ENCODE results near the gene GTF2A1L. TPM values are rescaled to one million over a fixed set of nuclear protein-coding genes. Genes with fewer than 3 reads are reported as not detected.
"Not testable (repeated sequence)": the region's sequence is repeated elsewhere in the genome, so short reads cannot be mapped to it uniquely, and the experiment has no call there.

The GTF2A1L gene
- polyA plus RNA-seq, 2 donors = 0.24 to 1.6 TPM

DNA sequence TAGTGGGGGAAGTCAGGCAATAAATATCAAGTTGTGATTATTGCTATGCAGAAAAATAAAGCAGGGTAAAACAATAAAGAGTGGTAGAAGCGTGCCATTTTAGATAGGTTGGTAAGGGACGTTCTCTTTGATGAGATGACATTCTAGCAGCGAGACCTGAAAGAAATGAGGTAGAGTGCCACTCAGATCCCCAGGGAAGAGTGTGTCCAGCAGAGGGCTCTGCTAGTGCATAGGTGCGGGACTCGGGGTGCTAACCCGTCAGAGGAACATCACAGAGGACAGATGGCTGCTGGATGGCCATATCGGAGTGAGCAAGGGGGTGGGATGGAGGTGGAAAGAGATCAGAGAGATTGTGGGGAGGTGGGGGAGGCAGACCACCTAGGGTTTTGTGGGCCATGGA lies 16.3 kb upstream of the GTF2A1L start:
- Histone ChIP-seq H3K4me1 (ENCODE audit: control insufficient read depth in 2 of 2, insufficient read depth in 2 of 2, low read length in 1 of 2) (no peaks in the 10 kb centered on the region), H3K27ac (ENCODE audit: low read depth in 2 of 2, low read length in 1 of 2) (no peak overlapping the region)
- 57 to 69% methylated on average over 7 of the region's 7 CpGs for WGBS, 2 donors

DNA sequence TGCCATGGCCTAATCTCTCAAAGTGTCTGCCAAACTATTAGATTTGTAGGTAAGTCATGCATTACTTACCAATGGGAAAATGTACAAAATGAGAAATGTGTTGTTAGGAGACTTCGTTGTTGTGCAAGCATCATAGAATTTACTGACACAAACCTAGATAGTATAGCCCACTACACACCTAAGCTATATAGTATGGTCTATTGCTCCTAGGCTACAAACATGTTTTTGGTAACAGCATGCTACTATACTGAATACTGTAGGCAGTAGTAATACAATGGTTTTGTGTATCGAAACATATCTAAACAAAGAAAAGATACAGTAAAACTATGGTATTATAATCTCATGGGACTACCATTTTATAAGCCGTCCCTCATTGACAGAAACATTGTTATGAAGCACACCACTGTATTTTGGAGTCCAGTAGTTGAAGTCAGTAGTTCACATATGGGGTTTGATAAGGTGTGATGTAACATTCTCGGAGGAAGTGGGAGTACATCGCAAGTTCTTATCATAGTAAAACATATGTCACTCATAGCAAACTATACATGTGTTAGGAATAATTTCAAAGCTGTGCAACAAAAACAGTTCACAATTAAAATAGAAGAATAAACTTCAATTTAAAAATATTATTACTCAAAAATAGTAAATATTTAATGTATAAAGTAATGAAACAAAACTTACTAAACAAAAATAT lies 12.0 kb upstream of the GTF2A1L start:
- Histone ChIP-seq H3K9me3 (ENCODE audit: control insufficient read depth in 2 of 2, insufficient read depth in 1 of 2, low read depth in 1 of 2, low read length in 1 of 2) (no peaks in the 10 kb centered on the region), H3K36me3 (ENCODE audit: control insufficient read depth in 2 of 2, insufficient read depth in 2 of 2, low read length in 1 of 2) (no peaks in the 10 kb centered on the region), H3K27me3 (ENCODE audit: control insufficient read depth in 1 of 2, insufficient read depth in 2 of 2, low read length in 2 of 2) (no peaks in the 10 kb centered on the region), H3K27ac (ENCODE audit: low read depth in 2 of 2, low read length in 1 of 2) (no peak overlapping the region), H3K4me3 (ENCODE audit: low read depth in 1 of 2, low read length in 2 of 2) (no peak overlapping the region), H3K4me1 (ENCODE audit: control insufficient read depth in 2 of 2, insufficient read depth in 2 of 2, low read length in 1 of 2) (peaks cover 0 to 3% of the 10 kb centered on the region in 2 donors)
- 87 to 92% methylated on average over 5 of the region's 5 CpGs for WGBS, 2 donors

More for the DNA sequence above, 16.3 kb upstream of the GTF2A1L start:
- Histone ChIP-seq H3K4me3 (ENCODE audit: low read depth in 1 of 2, low read length in 2 of 2) (no peak overlapping the region), H3K27me3 (ENCODE audit: control insufficient read depth in 1 of 2, insufficient read depth in 2 of 2, low read length in 2 of 2) (no peaks in the 10 kb centered on the region), H3K36me3 (ENCODE audit: control insufficient read depth in 2 of 2, insufficient read depth in 2 of 2, low read length in 1 of 2) (peaks cover 0 to 2% of the 10 kb centered on the region in 2 donors), H3K9me3 (ENCODE audit: control insufficient read depth in 2 of 2, insufficient read depth in 1 of 2, low read depth in 1 of 2, low read length in 1 of 2) (no peaks in the 10 kb centered on the region)

DNA sequence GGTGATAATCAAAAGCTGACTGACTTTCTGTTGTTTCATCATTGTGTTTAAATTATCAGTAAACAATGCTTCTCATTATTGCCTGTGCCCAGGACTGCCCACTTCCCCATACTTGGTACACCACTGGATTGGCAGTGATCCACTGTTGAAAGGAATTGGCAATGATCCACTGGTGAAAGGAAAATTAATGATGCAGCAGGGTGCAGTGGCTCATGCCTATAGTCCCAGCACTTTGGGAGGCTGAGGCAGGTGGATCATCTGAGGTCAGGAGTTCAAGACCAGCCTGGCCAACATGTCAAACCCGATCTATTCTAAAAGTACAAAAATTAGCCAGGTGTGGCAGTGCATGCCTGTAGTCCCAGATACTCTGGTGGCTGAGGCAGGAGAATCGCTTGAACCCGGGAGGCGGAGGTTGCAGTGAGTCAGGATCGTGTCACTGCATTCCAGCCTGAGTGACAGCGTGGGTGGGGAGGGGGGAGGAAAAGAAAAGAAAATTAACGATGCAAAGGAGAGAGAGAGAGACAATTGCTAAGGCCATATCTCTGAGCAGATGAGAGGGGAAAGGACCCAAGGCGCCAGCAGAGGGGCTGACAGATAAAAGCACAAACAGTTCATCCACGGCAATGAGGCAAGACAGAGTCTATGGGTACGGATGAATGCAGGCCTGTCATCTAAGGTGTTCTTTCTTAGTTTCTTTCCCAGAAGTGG lies 10.2 kb upstream of the GTF2A1L start:
- peaks cover 0 to 3% of the 10 kb centered on the region in 2 donors for H3K4me1 ChIP-seq (ENCODE audit: control insufficient read depth in 2 of 2, insufficient read depth in 2 of 2, low read length in 1 of 2)
- H3K36me3 ChIP-seq (ENCODE audit: control insufficient read depth in 2 of 2, insufficient read depth in 2 of 2, low read length in 1 of 2) = no peaks in the 10 kb centered on the region
- no peaks in the 10 kb centered on the region for H3K27me3 ChIP-seq (ENCODE audit: control insufficient read depth in 1 of 2, insufficient read depth in 2 of 2, low read length in 2 of 2)
- H3K4me3 ChIP-seq (ENCODE audit: low read depth in 1 of 2, low read length in 2 of 2) = no peak overlapping the region
- 76 to 79% methylated on average over 10 of the region's 10 CpGs for WGBS, 2 donors
- H3K9me3 ChIP-seq (ENCODE audit: control insufficient read depth in 2 of 2, insufficient read depth in 1 of 2, low read depth in 1 of 2, low read length in 1 of 2) = no peaks in the 10 kb centered on the region
- H3K27ac ChIP-seq (ENCODE audit: low read depth in 2 of 2, low read length in 1 of 2) = no peak overlapping the region

DNA sequence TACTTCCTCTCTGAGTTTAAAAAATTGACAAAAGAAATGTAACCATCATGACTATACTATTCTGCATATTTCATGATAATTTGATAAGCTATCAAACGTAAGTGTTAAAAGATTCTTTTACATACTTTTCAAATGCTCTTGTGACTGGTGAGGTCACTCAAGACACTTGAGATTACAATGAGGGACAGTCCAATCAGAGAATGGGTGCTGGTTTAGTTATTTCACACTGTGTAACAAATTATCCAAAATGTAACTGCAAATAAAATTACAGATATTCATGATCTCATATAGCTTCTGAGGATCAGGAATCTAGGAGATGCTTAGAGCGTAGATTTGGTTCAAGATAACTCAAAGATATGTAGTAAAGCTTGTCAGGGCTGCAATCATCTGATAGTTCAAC lies 4.4 kb upstream of the GTF2A1L start:
- Histone ChIP-seq H3K27me3 (ENCODE audit: control insufficient read depth in 1 of 2, insufficient read depth in 2 of 2, low read length in 2 of 2) (no peaks in the 10 kb centered on the region), H3K4me3 (ENCODE audit: low read depth in 1 of 2, low read length in 2 of 2) (no peak overlapping the region), H3K36me3 (ENCODE audit: control insufficient read depth in 2 of 2, insufficient read depth in 2 of 2, low read length in 1 of 2) (no peaks in the 10 kb centered on the region), H3K4me1 (ENCODE audit: control insufficient read depth in 2 of 2, insufficient read depth in 2 of 2, low read length in 1 of 2) (no peaks in the 10 kb centered on the region), H3K9me3 (ENCODE audit: control insufficient read depth in 2 of 2, insufficient read depth in 1 of 2, low read depth in 1 of 2, low read length in 1 of 2) (peaks cover 0 to 3% of the 10 kb centered on the region in 2 donors), H3K27ac (ENCODE audit: low read depth in 2 of 2, low read length in 1 of 2) (no peak overlapping the region)
- 83 to 85% methylated on average over 2 of the region's 2 CpGs for WGBS, 2 donors

DNA sequence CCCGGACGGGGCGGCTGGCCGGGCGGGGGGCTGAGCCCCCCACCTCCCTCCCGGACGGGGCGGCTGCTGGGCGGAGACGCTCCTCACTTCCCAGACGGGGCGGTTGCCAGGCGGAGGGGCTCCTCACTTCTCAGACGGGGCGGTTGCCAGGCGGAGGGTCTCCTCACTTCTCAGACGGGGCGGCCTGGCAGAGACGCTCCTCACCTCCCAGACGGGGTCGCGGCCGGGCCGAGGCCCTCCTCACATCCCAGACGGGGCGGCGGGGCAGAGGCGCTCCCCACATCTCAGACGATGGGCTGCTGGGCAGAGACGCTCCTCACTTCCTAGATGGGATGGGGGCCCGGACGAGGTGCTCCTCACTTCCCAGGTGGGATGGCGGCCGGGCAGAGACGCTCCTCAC lies 3.1 kb upstream of the GTF2A1L start:
- not testable (repeated sequence) for H3K27me3 ChIP-seq (ENCODE audit: control insufficient read depth in 1 of 2, insufficient read depth in 2 of 2, low read length in 2 of 2); H3K4me1 ChIP-seq (ENCODE audit: control insufficient read depth in 2 of 2, insufficient read depth in 2 of 2, low read length in 1 of 2); H3K36me3 ChIP-seq (ENCODE audit: control insufficient read depth in 2 of 2, insufficient read depth in 2 of 2, low read length in 1 of 2); H3K9me3 ChIP-seq (ENCODE audit: control insufficient read depth in 2 of 2, insufficient read depth in 1 of 2, low read depth in 1 of 2, low read length in 1 of 2); H3K27ac ChIP-seq (ENCODE audit: low read depth in 2 of 2, low read length in 1 of 2); H3K4me3 ChIP-seq (ENCODE audit: low read depth in 1 of 2, low read length in 2 of 2)
- WGBS, 2 donors = 94 to 96% methylated on average over 27 to 35 of the region's 35 CpGs

DNA sequence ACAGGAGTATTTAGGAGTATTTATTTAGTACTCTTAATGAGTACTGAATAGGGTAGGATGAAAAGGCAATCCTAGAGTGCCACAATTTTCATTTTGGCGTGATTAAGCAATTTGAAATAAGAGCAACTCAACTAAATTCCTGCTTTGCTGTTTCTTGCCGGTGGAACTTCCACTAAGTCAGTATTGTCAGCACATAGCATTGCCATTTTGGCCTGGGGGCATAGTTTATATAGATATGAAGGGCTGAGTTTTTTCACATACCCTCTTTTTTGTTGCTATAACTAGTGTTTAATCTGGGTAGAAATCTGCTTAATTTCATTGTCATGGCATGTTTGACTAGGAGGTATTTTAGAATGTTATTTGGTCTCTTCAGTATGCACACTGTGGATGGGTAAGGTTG lies 1.9 kb downstream of the GTF2A1L start:
- no peaks in the 10 kb centered on the region for H3K4me1 ChIP-seq (ENCODE audit: control insufficient read depth in 2 of 2, insufficient read depth in 2 of 2, low read length in 1 of 2)

DNA sequence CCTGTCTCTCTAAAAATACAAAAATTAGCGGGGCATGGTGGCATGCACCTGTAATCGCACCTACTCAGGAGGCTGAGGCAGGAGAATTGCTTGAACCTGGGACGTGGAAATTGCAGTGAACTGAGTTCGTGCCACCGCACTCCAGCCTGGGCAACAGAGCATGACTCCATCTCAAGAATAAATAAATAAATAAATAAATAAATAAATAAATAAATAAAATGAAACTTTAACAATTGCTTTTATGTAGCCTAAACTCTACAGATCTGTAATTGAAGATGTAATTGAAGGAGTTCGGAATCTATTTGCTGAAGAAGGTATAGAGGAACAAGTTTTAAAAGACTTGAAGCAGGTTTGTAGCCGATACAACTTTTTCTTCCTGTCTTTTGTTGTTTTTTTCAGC lies 2.9 kb downstream of the GTF2A1L start:
- Histone ChIP-seq H3K27ac (ENCODE audit: low read depth in 2 of 2, low read length in 1 of 2) (no peak overlapping the region), H3K4me3 (ENCODE audit: low read depth in 1 of 2, low read length in 2 of 2) (no peak overlapping the region), H3K4me1 (ENCODE audit: control insufficient read depth in 2 of 2, insufficient read depth in 2 of 2, low read length in 1 of 2) (no peaks in the 10 kb centered on the region), H3K27me3 (ENCODE audit: control insufficient read depth in 1 of 2, insufficient read depth in 2 of 2, low read length in 2 of 2) (no peaks in the 10 kb centered on the region), H3K36me3 (ENCODE audit: control insufficient read depth in 2 of 2, insufficient read depth in 2 of 2, low read length in 1 of 2) (no peaks in the 10 kb centered on the region), H3K9me3 (ENCODE audit: control insufficient read depth in 2 of 2, insufficient read depth in 1 of 2, low read depth in 1 of 2, low read length in 1 of 2) (peaks cover 0 to 3% of the 10 kb centered on the region in 2 donors)
- 94 to 95% methylated on average over 7 of the region's 7 CpGs for WGBS, 2 donors

More for the DNA sequence above, 1.9 kb downstream of the GTF2A1L start:
- 85% methylated on average over 2 of the region's 2 CpGs for WGBS, 2 donors
- Histone ChIP-seq H3K4me3 (ENCODE audit: low read depth in 1 of 2, low read length in 2 of 2) (no peak overlapping the region), H3K36me3 (ENCODE audit: control insufficient read depth in 2 of 2, insufficient read depth in 2 of 2, low read length in 1 of 2) (no peaks in the 10 kb centered on the region), H3K9me3 (ENCODE audit: control insufficient read depth in 2 of 2, insufficient read depth in 1 of 2, low read depth in 1 of 2, low read length in 1 of 2) (peaks cover 0 to 3% of the 10 kb centered on the region in 2 donors), H3K27me3 (ENCODE audit: control insufficient read depth in 1 of 2, insufficient read depth in 2 of 2, low read length in 2 of 2) (no peaks in the 10 kb centered on the region), H3K27ac (ENCODE audit: low read depth in 2 of 2, low read length in 1 of 2) (no peak overlapping the region)

DNA sequence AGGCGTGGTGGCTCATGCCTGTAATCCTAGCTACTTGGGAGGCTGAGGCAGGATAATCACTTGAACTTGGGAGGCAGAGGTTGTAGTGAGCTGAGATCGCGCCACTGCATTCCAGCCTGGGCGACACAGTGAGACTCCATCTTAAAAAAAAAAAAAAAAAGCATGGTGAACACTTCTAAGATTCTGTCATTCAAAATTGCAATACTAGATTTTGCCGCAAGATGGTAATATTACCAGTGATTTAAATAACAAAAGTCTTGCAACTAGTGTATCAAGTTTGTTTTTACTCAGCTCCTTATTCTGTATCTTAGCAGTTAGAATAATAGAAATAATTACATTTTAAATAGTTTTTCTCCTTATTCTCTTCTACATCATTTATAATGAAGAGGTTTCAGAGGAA lies 5.0 kb downstream of the GTF2A1L start:
- H3K27me3 ChIP-seq (ENCODE audit: control insufficient read depth in 1 of 2, insufficient read depth in 2 of 2, low read length in 2 of 2); H3K36me3 ChIP-seq (ENCODE audit: control insufficient read depth in 2 of 2, insufficient read depth in 2 of 2, low read length in 1 of 2); H3K4me1 ChIP-seq (ENCODE audit: control insufficient read depth in 2 of 2, insufficient read depth in 2 of 2, low read length in 1 of 2); H3K4me3 ChIP-seq (ENCODE audit: low read depth in 1 of 2, low read length in 2 of 2); H3K27ac ChIP-seq (ENCODE audit: low read depth in 2 of 2, low read length in 1 of 2); H3K9me3 ChIP-seq (ENCODE audit: control insufficient read depth in 2 of 2, insufficient read depth in 1 of 2, low read depth in 1 of 2, low read length in 1 of 2): not testable (repeated sequence)
- WGBS, 2 donors = 92 to 94% methylated on average over 5 of the region's 5 CpGs

DNA sequence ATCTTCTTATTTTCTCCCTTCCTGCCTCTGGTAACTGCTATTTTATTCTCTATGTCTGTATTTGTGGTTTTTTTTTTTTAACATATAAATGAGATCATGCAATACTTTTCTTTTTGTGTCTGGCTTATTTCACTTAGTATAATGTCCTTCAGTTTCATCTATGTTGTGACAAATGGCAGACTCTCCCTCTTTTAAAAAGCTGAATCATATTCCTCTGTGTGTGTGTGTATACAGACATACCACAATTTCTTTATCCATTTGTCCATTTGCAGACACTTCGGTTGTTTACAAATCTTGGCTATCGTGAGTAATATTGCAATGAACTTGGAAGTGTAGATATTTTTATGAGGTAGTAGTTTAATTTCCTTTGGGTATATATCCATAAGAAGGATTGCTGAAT lies 7.0 kb downstream of the GTF2A1L start:
- Histone ChIP-seq H3K27me3 (ENCODE audit: control insufficient read depth in 1 of 2, insufficient read depth in 2 of 2, low read length in 2 of 2) (no peaks in the 10 kb centered on the region), H3K4me1 (ENCODE audit: control insufficient read depth in 2 of 2, insufficient read depth in 2 of 2, low read length in 1 of 2) (no peaks in the 10 kb centered on the region), H3K36me3 (ENCODE audit: control insufficient read depth in 2 of 2, insufficient read depth in 2 of 2, low read length in 1 of 2) (no peaks in the 10 kb centered on the region), H3K4me3 (ENCODE audit: low read depth in 1 of 2, low read length in 2 of 2) (no peak overlapping the region), H3K27ac (ENCODE audit: low read depth in 2 of 2, low read length in 1 of 2) (no peak overlapping the region), H3K9me3 (ENCODE audit: control insufficient read depth in 2 of 2, insufficient read depth in 1 of 2, low read depth in 1 of 2, low read length in 1 of 2) (no peaks in the 10 kb centered on the region)
- 84% methylated on average over 2 of the region's 2 CpGs for WGBS, 2 donors

DNA sequence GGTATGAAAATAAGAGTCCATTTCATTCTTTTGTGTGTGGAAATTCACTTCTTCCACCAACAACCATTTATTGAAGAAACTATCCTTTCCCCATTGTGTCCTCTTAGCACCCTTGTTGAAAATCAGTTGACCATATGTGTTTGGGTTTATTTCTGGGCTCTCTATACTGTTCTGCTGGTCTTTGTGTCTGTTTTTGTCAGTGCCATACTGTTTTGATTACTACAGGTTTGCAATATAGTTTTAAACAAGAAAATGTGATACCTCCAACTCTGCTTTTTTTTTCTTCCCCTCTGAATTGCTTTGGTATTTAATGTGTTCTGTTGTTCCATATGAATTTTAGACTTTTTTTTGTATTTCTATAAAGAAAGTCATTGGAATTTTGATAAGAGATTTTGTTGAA lies 8.4 kb downstream of the GTF2A1L start:
- Histone ChIP-seq H3K4me3 (ENCODE audit: low read depth in 1 of 2, low read length in 2 of 2) (no peak overlapping the region), H3K9me3 (ENCODE audit: control insufficient read depth in 2 of 2, insufficient read depth in 1 of 2, low read depth in 1 of 2, low read length in 1 of 2) (no peaks in the 10 kb centered on the region), H3K4me1 (ENCODE audit: control insufficient read depth in 2 of 2, insufficient read depth in 2 of 2, low read length in 1 of 2) (no peaks in the 10 kb centered on the region)

More for the DNA sequence above, 8.4 kb downstream of the GTF2A1L start:
- Histone ChIP-seq H3K27ac (ENCODE audit: low read depth in 2 of 2, low read length in 1 of 2) (no peak overlapping the region), H3K27me3 (ENCODE audit: control insufficient read depth in 1 of 2, insufficient read depth in 2 of 2, low read length in 2 of 2) (no peaks in the 10 kb centered on the region), H3K36me3 (ENCODE audit: control insufficient read depth in 2 of 2, insufficient read depth in 2 of 2, low read length in 1 of 2) (no peaks in the 10 kb centered on the region)
